GM12801 (cell line): ENCODE data around the gene HSPA12A.

Source experiments
- CTCF ChIP-seq: IDR thresholded peaks from one replicate; pipeline ENCODE4 v1.5.1; 2011; ENCODE audit warnings: control low read depth; ENCODE audit not compliant: insufficient read length; ENCODE audit errors: extremely low read depth

HSPA12A gene

DNA sequence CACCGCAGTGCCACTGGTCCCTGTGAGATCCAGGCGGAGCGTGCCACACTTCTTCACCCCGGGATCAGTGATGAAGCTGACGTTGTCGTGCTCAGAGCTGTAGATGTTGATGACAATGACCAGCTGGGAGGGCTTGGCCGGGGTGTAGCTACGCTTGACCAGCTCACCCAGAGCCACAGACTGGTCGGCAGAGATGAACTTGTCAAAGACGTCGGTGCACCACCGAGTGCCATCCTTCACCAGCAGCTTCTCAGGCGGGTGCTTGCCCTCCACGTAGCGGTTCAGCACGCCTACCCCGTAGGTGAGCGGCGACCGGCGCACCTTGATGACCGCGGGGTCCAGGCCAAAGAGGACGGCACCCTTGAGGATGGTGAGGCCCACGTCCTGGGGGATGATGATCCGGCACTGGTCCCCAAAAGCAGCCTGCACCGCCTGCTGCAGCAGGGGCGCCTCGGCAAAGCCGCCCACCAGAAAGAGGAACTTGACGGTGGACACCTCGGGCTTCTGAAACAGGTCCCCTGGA lies 67.4 kb downstream of the HSPA12A start:
- no peak for TF ChIP-seq CTCF

DNA sequence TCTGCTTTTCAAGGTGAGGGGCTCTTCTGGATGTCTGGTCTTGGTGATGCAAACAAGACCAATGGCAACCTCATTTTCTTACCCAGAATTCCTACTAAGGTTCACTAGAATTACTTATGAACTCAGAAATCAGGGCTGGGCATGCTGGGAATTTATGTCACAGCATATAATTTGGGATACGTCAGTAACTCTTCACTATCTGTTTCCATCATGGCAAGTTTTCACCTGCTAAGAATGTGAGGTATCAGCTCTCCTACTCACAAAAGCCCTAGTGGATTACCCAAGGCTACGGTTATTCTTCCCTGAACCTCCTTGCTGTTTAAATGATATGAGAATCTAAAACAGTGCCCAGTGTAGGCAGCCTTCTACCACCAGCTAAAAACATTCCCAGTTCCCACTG lies 68.5 kb downstream of the HSPA12A start:
- no peak for TF ChIP-seq CTCF

DNA sequence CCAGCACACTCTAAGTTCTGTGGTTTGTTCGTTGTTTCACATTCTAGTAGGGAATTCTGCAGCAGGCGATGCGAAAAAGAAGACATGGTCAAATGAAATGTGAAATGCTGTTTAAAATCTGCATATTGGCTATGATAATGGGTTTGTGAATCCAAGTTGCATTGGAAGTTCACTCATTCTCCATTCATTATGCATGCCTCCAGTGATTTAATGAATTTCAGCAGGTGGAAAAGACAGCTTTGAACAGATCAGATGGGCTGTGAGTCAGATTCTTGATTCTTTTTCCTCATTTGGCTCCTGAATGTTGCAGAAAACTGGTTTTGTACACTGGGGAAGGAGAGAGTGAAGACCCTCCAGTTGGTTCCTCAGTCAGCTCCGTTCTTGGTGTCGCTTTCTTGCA lies 69.5 kb downstream of the HSPA12A start:
- TF ChIP-seq CTCF: no peak

DNA sequence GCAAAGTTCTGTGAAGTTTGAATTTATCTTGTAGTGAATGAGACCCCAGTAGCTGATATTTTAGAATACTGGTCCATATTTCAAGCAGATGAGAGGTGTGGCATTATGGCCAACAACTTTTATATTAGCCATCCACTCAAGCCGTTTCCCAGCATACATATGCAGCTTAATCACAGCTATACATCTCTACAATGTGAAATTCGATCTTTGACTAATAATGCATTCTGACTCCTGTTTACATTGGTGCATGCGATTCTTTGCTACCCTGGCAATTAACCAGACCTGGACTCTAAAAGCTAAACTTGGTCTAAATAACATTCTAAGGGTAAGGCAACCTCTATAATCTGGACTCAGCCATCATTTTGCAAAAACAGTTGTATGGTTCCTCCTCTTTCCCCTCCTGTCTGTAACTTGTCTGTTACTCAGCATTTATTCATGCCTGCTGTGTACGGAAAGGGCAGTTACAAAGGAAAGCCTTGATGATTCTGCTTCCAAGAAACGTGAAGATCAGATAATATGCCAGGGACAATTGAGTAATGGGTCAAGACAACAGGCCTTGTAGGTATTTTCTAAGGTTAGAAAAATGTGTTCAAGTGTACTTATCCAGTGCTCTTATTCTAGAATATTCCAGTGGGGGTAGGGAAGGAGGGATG lies 71.0 kb downstream of the HSPA12A start:
- no peak for TF ChIP-seq CTCF

GRCh38 chr10:116670706-116671105 lies 71.7 kb downstream of the HSPA12A start:
- no peak for TF ChIP-seq CTCF

DNA sequence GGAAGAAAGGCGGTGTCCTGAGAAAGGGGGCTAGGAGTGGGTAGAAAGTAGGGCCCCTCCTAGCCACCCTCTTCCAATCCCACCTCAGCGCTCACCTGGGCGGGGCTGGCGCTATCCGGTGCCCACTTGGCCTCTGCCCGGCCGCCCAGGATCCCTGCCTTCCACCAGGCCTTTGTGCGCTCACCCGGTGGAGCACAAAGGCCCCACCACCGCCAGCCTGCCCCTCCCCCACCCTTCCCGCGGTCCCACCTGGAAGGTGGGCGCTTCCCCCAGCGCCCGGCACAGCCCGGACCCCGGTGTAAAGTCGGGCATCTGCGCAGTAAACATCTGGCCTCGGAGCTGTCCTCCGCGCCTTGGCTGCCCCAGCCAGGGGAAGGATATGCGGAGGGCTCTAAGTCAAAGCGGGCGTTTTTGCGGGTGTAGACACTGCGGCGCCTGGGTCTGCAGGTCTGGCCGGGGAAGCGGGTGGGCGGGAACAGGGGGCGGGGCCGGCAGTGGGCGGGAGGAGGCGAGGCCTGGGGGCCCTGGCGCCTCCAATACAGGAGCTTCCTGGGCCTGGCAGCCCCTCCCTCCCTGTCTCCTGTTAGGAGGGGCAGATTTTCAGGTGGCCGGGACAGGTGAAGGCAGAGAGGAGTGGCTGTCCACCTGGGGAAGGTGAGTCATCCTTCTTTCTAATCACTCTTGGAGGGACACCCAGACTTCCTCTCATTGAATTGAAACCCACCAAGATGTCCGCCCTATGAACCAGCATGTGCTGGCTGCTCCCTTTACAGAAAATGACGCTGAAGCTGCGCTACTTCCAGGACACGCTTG lies 72.3 kb downstream of the HSPA12A start:
- no peak for TF ChIP-seq CTCF

DNA sequence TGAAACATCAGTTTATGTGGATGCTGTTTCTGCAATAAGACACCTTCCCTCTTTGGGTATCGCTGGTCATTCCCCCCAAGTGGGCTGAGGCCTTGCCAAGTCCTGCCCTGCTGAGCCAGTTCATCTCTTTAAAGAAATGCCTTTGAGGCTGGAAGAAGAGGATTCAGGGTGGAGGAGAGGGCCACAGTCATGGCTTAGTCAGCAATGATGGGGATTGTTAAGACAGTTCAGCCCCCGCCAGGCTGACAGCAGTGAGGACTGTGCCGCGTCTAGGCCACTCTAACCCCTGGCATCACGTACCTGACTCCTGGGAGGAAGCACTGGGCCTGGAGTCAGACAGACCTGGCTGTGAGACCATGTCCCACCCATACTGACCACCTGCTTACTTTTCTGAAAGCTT lies 73.3 kb downstream of the HSPA12A start:
- TF ChIP-seq CTCF: no peak
